ENCODE measurements around the gene TLE6.
"Not testable (repeated sequence)": the region's sequence is repeated elsewhere in the genome, so short reads cannot be mapped to it uniquely, and the experiment has no call there.

Gene TLE6

DNA sequence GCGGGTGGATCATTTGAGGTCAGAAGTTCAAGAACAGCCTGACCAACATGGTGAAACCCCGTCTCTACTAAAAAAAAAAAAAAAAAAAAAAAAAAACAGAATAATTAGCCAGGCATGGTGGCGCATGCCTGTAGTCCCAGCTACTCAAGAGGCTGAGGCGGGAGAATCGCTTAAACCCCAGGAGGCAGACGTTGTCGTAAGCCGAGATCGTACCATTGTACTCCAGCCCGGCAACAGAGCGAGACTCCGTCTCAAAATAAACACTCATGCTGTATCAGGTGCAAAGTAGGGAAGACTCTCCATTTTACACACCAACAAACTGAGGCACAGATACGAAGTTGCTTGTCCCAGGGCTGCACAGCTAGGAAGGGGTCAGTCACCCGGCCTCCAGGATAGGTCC, 15.6 kb downstream of the TLE6 start:
- no peak for DNase-seq

DNA sequence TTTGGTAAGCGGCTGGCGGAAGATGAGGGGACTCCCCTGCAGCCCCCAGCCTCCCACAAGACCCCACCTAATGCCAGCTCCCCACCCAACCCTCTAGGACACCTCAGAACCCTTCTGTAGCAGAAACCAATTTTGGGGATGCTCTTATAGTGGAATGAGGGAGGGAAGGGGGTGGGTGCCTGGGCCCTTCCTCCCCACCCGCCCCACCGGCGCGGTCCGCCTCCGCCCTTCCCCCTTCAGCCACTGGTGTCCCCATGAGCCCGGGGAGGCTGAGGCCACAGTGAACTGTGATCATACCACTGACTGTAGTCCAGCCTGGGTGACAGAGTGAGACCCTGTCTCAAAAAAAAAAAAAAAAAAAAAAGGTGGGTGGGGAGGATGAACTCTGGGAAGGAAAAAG, 16.2 kb downstream of the TLE6 start:
- intact Hi-C loops (cut with DNase I), result no loop called here
- no peak for DNase-seq

More for the DNA sequence above, 15.6 kb downstream of the TLE6 start:
- intact Hi-C loops (cut with DNase I), result no loop called here

DNA sequence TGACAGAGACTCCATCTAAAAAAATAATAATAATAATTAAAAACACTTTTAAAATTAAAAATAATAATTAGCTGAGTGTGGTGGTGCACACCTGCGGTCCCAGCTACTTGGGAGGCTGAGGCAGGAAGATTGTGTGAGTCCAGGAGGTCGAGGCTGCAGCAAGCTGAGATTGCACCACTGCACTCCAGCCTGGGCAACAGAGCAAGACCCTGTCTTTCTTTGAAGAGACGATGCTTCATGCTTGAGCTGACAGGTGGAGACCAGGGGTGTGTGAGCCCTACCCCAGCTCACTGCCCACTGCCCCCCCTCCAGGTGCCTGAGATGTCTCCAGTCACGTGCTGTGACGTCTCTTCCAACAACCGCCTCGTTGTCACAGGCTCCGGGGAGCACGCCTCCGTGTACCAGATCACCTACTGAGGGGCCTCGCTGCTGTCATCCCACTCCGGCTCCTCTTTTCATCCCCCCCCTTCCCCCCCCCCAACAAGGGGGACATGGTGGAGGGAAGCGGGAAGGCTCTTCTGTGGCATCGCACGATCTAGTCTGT, 17.3 kb downstream of the TLE6 start:
- intact Hi-C loops (cut with DNase I), result no loop called here
- no peak for DNase-seq

DNA sequence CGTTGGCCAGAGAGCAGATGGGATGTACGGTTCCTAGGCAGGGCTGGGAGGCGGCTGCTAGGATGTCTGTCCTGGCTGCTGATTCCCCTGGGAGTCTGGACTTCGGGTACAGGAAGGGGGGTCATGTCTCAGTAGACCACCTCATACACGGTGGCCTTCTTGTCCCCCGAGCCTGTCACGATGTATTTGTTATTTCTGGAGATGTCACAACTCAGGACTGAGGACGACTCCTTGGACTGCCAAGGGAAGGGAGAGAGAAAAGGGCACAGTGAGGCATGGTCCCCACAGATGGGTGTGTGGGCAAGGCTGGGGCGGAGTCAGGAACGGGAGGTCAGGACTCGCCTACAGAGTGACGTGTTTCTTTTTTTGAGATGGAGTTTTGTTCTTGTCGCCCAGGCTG, 20.4 kb downstream of the TLE6 start:
- no peak for DNase-seq
- intact Hi-C loops (cut with DNase I), result no loop called here

DNA sequence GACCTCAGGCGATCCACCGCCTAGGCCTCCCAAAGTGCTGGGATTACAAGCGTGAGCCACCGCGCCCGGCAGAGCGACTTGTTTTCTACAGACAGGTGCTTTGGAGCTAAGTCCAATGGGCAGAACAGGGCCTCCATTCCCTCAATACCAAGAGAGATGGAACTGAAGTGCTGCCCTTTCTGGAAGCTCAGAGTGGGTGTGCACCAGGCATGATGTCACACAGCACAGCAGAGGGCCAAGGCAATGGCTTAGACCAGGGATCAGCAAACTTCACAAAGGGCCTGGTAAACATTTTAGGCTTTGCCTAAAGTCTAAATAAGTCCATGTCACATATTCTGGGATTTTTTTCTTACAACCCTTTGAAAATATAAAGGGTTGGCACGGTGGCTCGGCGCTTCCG, 21.3 kb downstream of the TLE6 start:
- no peak for DNase-seq
- intact Hi-C loops (cut with DNase I), result no loop called here

DNA sequence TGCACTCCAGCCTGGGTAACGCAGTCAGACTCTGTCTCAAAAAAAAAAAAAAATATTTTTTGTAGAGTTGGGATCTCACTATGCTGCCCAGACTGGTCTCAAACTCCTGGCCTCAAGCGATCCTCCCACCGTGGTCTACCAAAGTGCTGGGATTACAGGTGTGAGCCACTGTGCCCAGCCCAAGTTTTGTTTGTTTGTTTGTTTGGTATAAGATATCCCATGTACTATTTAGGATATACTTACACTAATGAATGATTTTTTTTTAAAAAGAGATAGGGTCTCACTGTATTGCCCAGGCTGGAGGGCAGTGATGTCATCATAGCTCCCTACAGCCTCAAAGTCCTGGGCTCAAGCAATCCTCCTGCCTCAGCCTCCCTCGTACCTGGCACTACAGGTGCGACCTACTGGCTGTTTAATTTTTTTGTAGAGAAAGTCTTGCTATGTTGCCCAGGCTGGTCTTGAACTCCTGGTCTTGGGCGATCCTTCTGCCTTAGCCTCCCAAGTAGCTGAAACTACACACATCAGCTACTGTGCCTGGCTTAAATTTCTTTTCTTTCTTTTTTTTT, 24.0 kb downstream of the TLE6 start:
- intact Hi-C loops (cut with DNase I), result no loop called here
- no peak for DNase-seq

DNA sequence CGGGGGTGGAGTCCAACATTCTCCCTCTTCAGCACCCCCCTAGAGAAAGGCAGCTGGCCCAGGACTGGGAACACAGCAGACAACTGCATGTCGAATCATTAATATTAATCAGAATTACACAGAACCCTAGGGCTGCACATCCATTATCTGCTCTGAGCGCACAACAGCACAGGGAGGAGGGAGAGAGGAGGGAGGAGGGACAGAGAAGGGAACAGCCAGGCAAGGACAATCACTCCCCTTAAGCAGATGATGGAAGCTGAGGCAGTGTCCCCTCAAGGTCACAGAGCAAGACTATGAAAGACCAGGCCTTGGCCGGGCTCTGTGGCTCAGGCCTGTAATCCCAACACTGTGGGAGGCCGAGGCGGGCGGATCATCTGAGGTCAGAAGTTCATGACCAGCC, 25.7 kb downstream of the TLE6 start:
- intact Hi-C loops (cut with DNase I), result no loop called here
- DNase-seq, result no peak

DNA sequence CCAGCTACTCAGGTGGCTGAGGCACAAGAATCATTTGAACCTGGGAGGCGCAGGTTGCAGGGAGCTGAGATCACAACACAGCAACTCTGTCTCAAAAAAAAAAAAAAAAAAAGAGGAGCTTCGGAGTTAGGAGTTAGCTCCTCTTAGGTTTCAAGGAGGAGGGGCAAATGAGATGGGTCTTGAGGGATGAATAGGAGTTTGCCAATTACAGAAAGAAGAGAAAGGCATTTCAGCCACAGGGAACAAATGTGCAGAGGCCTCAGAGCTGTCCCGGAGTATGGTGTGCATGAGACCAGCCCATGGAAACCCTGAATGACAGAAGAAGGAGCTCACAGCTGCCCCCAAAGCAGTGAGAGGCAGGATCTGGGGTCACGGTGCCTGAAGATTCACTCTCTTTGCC, 27.2 kb downstream of the TLE6 start:
- intact Hi-C loops (cut with DNase I), result no loop called here
- no peak for DNase-seq

DNA sequence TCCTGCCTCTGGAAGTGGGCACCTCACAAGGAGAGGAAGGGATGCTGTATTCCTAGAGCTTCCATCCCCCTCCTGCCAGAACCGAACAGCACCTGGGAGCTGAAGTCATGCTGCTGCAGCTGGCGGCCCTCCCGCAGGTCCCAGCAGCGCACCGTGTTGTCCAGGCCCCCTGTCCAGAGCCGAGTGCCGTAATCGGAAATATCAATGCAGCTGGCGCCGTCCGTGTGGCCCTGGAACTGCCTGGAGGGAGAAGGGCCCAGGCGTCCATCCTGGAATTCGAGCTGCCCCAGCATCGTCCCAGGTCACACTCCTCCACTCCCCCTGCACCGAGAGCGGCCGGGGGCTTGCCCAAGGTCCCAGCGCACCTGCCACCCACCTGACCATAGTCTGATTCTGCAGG, 28.0 kb downstream of the TLE6 start:
- DNase-seq, result no peak
- intact Hi-C loops (cut with DNase I), result no loop called here

DNA sequence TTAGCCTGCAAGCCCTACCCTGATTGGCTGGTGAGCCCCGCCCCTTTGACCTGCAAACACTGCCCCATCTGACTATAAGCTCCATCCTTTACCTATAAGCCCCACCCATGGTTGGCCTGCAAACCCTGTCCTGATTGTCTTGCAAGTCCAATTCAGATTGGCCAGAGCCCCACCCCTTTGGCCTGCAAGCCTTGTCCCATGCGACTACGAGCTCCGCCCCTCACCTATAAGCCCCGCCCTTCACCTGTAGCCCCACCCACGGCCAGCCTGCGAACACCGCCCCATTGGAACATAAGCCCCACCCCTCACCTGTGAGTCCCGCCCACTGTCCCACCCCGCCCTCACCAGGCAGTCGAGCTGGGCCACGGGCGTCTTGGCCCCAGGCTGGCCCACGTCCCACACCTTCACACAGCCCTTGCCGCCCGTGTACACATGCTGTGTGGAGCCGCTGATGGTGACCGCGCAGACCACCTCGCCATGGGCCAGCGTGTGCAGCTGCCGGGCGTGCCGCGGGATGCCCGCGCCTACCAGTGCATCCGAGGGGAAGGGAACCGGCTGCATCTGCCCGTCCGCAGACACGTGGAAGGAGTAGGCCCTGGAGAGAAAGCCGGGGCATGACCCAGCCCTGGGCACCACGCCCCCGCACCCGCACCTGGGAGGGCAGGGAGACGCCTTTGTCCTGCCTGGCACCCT, 28.9 kb downstream of the TLE6 start:
- DNase-seq, result no peak

DNA sequence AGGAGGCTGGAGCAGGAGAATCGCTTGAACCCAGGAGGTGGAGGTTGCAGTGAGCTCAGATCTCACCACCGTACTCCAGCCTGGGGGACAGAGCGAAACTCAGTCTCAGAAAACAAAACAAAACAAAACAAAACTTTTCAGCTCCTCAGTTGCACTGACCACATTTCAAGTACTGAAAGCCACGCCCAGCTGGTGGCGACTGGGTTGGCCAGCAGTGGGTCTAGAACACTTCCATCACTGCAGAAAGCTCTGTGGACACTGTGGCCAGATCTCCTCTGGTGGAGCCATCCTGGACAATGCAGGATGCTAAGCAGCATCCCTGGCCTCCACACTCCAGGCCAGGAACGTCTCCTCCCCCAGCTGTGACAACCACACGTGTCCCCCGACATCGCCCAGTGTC, 30.6 kb downstream of the TLE6 start:
- no peak for DNase-seq
- intact Hi-C loops (cut with DNase I), result no loop called here

More for the DNA sequence above, 28.9 kb downstream of the TLE6 start:
- intact Hi-C loops (cut with DNase I), result no loop called here

DNA sequence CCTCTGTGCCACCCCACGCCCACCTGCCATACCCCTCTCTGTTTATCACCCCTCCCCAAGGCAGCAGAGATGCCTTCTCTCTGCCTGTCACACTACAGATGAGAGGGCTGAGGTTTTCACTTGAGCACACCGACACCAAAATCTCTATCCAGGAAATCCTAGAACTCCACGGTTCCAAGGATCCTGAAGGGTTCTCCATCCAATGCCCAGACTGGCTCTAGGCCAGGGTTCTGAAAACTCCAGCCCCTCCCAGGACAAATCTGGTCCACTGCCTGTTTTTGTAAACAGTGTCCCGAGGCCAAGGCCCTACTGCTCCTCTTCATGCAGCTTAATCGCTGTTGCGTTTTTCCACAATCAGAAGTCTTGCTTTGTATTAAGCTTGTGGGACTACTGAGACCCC, 31.6 kb downstream of the TLE6 start:
- intact Hi-C loops (cut with DNase I), result no loop called here
- no peak for DNase-seq

DNA sequence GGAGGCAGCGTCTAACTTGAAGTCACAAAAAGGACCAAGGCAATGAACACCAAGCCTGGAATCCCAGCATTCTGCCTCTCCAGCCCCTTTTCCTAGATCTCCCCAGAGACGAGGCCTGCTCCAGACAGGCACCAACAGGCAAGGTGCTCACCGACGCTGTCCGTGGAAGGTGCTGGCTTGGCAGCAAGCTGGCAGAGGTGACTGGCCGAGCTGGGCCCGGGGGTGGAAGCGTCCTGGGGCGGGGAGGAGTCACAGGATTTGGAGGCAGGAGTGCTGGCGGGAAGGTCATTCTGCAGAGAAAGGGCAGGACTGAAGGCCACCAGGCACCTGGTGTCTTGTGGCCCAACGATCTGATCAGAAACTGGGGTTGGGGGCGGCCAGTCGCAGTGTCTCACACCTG, 33.5 kb downstream of the TLE6 start:
- intact Hi-C loops (cut with DNase I), result no loop called here
- DNase-seq, result no peak

DNA sequence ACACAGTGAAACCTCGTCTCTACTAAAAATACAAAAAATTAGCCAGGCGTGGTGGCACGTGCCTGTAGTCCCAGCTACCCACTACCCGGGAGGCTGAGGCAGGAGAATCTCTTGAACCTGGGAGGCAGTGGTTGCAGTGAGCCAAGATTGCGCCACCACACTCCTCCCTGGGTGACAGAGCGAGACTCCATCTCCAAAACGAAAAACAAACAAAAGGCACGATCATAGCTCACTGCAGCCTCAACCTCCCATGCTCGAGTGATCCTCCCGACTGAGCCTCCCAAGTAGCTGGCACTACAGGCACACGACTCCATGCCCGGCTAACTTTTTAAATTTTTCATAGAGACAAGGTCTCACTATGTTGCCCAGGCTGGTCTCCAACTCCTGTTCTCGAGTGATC, 34.7 kb downstream of the TLE6 start:
- intact Hi-C loops (cut with DNase I); DNase-seq: not testable (repeated sequence)

DNA sequence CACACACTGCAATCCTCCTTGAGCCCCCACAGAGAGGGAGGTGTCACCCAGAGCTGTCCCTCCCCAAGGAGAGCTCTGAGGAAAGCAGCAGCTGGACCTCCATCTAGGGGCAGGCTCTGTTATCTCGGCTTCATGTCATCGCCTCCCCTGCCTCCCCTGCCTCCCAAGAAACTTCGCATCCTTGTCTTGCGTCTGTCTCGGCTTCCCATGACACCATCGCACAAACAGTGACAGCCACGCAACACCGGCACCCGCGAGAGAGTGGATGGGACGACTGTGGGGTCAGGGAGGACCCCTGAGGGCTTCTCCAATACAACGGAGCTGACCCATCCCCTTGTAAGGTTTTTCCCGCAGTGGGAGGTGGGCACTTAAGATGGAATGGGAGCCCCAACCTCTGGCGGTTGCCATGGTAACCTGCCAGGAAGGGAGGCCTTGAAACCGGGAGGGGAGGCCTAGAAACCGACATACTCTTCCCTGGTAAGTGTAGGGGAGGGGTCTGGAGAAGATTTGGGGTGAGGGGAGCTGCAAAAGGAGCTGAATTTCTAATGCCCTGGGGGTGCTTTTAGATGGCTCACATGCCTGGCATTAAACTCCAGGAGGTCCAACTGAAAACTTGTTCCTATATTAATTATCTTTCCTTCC, 35.4 kb downstream of the TLE6 start:
- intact Hi-C loops (cut with DNase I), result no loop called here
- no peak for DNase-seq

DNA sequence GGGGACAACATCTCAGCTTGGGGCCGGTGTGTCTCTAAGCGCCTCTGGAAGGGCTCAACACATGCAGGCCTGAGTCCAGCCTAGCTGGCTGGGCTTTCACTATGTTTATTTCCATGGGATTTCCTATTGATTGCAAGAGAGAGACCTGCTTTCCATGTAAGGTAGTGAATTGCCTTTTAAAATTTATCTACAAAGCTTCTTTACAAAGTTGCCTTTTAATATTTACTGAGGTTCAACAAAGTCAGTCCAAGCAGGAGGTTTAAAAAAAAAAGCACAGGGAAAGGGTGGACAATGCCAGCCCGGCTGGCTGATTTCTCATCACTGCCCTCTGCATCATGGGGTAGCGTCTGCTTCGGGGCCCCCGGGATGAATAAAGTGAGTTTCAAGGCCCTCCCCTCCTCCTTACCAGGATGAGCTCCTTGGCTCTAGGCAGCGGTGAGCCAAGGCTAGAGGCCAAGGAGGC, 35.9 kb downstream of the TLE6 start:
- intact Hi-C loops (cut with DNase I), result no loop called here
- DNase-seq, result no peak

DNA sequence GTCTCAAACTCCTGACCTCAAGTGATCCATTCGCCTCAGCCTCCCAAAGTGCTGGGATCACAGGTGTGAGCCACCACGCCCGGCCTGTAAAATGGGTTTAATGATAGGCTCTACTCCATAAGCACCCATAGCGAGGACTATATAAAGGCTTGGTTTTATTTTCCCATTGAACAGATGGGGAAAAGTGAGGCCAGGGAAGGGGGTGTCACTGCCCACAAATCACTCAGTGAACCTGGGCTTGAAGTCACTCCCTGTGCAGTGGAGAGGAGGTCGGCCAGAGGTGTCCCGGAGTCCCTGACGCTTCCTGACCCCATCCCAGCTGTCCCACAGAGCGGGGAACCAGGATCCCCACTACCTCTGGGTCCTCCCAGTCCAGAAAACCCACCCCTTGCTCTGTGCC, 36.8 kb downstream of the TLE6 start:
- intact Hi-C loops (cut with DNase I), result no loop called here
- DNase-seq, result no peak

DNA sequence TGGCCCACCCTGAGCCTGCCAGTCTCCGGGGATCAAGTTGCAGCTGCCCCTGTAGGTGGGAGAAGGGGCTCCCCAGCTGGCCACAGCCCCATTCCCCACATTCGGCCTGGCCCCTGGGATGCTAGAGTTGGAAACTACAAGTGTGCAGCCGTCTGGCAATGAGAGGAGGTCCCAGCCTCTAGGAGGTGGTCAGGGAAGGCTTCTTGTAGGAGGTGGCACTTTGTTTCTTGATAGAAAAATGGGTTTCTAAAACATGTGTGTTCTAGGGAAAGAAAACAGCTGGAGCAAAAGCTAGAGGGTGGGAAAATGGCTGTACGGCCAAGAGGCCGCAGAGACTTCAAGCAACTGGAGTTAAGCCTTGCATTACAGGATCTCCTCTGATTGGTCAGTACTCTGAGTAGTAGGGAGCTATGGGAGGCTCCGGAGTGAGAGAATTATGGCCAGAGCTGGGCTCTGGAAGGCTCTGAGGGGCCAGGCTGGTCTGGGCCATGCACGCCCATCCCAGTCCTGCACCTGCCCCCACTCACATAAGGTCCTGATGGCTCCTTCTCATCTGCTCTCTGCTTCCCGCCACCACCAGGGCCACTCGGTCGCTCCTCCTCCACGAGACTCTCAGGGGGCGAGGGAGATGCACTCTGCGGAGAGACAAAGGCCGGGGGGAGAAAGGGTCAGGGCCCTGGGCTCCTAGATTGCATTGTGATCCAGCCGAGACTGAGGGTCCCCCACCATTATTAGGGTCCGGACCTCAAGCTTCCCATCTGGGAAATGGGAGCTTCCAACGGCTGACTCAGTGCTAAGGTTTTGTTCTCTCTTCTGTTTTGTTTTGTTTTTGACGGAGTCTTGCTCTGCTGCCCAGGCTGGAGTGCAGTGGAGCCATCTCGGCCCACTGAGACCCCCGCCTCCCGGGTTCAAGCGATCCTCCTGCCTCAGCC, 38.0 kb downstream of the TLE6 start:
- intact Hi-C loops (cut with DNase I), result no loop called here
- no peak for DNase-seq

DNA sequence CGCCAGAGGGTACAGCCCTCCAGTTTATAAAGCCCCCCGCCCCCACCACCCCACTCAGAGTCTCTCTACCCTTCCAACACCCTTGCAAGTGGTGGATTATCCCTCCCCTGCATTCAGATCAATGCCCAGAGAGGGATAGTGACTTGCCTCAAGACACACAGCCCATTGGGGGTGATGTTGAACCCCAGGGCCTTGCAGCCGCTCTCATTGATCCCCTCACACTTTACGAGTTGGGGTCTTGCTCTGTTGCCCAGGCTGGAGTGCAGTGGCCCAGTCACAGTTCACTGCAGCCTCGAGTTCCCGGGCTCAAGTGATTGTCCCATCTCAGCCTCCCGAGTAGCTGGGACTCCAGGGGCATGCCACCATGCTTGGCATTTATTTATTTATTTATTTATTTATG, 40.6 kb downstream of the TLE6 start:
- DNase-seq, result no peak
- intact Hi-C loops (cut with DNase I), result no loop called here
